ENCODE results near the gene RNF149.
"Not testable (repeated sequence)": the region's sequence is repeated elsewhere in the genome, so short reads cannot be mapped to it uniquely, and the experiment has no call there.

The RNF149 gene

DNA sequence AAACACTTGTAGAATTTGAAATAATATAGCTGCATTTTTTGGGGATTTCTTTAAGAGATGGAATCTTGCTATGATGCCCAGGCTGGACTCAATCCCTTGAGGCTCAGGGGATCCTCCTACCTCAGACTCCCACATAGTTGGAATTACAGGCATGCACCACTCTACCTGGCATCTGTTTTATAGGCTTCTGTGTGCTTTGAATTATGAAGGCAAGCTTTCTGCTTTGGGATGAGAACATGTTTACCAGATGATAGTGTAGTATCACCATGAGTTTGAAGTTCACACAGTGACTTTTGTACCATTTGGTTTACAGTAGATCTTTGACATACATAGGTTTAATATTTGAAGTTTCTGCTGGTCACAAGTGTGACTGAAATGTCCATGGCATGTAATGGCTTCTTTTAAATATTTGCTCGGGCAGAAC lies 45.1 kb downstream of the RNF149 start:
- DNase-seq, result no peak

DNA sequence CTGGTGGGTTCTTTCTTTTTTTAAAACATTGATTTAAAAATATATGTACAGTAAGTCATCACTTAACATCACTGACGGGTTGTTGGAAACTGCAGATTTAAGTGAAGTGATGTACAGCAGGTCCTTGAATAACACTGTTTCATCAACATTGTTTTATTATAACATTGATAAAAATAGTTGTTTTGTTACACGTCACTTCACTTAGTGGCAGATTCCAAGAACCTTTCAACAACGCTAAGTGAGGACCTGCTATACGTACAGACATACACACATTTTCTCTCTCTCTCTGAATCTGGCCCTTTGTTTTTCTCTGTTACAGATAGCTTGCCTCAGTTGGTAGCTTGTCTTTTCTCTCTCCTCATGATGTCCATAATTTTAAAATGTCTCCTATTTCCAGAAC lies 46.4 kb downstream of the RNF149 start:
- no peak for DNase-seq

- DNase-seq, result no peak
Observed at GRCh38 chr2:101258804-101259203, 49.7 kb downstream of the RNF149 start.

DNA sequence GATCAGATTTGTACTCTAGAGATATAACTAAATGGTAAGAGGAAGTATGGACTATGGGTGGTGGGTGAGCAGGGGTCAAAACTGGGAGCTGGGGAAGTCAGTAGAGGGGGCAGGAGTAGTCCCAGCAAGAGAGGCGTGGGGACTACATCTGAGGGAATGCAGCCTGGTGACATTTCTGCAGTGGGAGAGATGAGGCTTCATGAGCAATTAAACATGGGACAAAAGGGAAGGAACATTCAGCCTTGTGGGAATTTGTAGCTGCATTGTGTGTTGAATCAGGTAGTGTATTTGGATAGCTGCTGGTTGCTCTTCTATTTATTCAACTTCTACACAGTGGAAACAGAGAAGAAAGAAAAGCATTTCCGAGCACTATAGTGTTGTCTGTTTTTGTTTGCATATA lies 52.2 kb downstream of the RNF149 start:
- no peak for DNase-seq

GRCh38 chr2:101255501-101255900 lies 53.0 kb downstream of the RNF149 start:
- DNase-seq, result no peak

GRCh38 chr2:101253703-101254450 lies 54.6 kb downstream of the RNF149 start:
- no peak for DNase-seq

GRCh38 chr2:101253013-101253702 lies 55.3 kb downstream of the RNF149 start:
- peak in 15 of 56 donors; percentile 17 to 50 (median 40) for DNase-seq

DNA sequence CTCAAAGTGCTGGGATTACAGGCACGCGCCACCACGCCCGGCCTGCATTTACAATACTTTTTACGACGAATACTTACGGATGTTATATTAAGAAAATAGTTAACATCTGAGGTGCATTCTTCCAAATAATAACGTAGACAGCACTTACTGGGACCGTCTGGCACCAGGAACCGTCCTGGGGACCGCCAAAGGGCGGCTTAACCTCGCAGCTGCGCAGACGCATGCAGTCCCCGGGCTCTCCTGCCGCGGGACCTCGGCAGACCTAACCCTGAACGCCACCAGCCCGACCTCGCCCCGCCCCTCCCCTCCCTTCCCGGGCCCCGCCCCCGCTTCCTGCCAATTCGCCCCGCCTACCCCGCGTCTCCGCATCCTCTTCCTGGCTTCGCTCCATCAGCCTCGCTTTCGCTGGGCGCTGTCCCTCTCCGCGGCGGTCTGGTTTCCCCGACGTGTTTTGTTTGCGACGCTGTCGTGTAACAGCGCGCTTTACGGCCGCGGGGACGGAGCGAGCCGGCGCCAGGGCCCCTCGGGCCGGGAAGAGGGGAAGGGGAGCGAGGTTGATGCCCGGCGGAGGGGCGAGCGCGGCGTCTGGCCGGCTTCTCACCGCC lies 56.0 kb downstream of the RNF149 start, which contains the start of gene CNOT11:
Gene CNOT11 (plus strand): TSS at position 479 of the 605 bp plus-strand sequence. CDS start 79 bp downstream, at position 558.
- DNase-seq, result peak; percentile 73 to 98 (median 93)

GRCh38 chr2:101251844-101252407 lies 56.6 kb downstream of the RNF149 start:
- no peak for DNase-seq

GRCh38 chr2:101251246-101251781 lies 57.2 kb downstream of the RNF149 start:
- not testable (repeated sequence) for DNase-seq

DNA sequence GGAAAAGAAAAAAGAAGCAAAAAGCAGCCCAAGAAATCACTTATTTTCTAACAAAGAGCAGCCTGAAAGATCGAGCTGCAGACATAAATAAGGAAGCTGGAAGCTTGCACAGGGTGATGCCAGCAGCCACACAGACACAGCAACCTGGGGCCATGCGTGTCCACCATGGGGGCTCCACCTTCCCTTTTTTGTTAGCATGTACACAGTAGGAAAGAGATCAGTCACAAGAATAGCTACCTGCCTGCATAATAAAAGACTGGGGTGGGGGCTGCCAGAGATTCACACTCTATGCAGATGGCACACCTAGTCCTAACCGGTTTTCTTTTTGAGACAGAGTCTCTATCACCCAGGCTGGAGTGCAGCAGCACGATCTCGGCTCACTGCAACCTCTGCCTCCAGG lies 58.7 kb downstream of the RNF149 start:
- no peak for DNase-seq

GRCh38 chr2:101248756-101249155 lies 59.7 kb downstream of the RNF149 start:
- not testable (repeated sequence) for DNase-seq

DNA sequence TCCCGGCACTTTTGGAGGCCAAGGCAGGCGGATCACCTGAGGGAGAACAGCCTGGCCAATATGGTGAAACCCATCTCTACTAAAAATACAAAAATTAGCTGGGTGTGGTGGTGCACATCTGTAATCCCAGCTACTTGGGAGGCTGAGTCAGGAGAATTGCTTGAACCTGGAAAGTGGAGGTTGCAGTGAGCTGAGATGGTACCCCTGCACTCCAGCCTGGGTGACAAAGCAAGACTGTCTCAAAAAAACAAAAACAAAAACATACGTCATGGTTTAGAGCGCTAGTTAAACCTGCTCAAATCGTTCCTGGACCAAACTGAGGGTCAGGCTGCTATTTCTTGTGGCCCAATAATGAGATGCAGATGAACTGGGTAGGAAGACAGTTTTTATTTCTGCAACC lies 63.0 kb downstream of the RNF149 start:
- DNase-seq, result not testable (repeated sequence)

DNA sequence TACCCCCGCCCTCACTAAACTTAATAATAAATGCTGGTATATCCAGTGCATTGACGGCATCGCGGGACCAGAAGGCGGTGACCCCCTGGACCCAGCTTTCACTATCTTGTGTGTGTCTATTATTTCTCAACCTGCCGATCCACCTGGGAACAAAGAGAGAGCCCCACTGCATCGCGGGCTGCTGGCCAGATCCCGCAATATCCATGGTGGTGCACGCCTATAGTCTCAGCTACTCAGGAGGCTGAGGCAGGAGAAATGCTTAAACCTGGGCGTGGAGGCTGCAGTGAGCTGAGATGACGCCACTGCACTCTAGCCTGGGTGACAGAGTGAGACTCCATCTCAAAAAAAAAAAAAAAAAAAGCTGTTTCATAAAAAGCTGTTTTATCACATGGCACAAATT lies 63.6 kb downstream of the RNF149 start:
- not testable (repeated sequence) for DNase-seq

- not testable (repeated sequence) for DNase-seq
Observed at GRCh38 chr2:101244373-101244772, 64.1 kb downstream of the RNF149 start.

DNA sequence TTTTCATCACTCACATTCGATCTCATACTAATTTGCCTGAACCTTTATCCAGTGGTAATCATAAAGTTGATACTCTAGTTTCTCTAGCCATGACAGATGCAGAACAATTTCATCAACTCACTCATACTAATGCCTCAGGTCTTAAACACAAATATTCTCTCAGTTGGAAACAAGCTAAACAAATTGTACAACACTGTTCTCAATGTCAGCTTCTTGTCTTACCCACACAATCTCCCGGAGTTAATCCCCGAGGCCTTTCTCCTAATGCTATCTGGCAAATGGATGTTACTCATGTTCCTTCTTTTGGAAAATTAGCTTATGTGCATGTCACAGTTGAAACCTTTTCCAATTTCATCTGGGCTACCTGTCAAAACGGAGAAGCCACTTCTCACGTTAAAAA lies 67.3 kb downstream of the RNF149 start:
- no peak for DNase-seq

DNA sequence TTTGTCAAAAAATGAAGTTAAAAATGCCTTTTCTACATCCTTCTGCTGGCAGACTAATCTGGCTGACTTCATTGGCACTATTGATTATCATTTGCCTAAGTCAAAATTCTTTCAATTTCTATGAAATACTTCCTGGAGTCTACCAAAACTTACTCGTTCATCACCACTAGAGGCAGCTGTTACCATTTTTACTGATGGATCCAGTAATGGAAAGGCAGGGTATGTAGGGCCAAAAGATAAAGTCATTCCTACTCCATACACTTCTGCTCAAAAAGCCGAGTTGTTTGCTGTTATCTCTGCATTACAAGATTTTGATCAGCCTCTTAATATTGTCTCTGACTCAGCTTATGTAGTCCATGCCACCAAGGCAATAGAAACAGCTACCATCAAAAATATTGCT lies 67.8 kb downstream of the RNF149 start:
- not testable (repeated sequence) for DNase-seq

- not testable (repeated sequence) for DNase-seq
Observed at GRCh38 chr2:101239760-101240118, 68.8 kb downstream of the RNF149 start.

DNA sequence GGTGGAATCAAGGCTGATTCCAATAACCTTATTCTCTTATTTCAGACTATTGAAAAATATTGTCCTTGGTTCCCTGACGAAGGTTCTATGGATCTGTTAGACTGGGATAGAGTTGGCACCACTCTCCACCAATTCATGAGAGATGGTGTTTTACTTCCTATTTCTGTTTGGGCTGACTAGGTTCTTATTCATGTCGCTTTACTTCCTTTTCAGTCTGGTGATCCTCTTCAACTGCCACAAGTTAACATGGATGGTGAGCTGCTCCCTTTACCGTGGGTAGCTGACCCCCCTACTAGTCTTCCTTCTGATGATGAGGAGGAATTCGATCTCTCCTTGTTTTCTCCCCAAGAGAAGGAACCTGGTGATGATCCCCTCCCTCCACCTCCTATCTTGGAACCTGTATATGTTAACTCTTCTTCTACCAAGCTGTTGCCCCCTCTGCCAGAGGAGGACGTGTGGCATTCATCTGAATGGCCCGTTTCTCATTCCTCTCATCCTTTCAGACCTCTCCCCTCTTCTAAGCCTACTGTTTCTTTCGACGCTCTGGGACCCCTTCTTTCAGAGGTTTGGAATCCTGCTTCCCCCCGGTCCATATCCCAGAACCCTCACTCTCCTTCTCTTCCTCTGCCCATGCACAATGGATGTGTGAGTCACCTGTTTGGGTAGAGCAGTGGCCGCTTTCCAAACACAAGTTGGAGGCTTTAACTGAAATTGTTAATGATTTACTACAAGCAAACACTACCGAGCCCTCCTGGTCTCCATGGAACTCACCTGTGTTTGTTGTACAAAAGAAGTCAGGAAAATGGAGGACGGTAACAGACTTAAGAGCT lies 69.4 kb downstream of the RNF149 start:
- DNase-seq, result no peak

DNA sequence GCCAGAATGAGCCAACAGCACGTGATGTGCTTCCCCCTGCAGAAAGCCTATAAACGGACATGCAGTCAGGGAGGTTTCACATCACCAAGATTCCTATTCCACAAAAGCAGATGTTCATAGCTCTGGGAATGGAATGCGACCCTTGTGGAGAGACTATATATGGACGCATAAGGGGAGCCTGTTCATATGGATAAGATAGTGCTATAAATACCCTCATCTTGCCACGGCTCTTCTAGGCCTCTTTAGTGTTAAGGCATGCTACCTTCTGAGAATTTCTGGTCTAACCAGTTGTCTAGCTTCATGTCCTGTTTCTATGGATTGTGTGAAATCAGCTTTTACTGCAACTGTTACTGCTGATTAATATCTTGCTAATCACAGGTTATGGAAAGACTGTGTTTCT lies 70.6 kb downstream of the RNF149 start:
- DNase-seq, result not testable (repeated sequence)

GRCh38 chr2:101235956-101236355 lies 72.5 kb downstream of the RNF149 start:
- not testable (repeated sequence) for DNase-seq

All from amygdala (tissue), 56 donors.